GM21390 (cell line): ENCODE measurements around the gene PRM2.

Source experiments
- ATAC-seq: cut with Tn5 transposase; IDR thresholded peaks from one replicate; pipeline ENCODE4 v1.9.1; 2021; ENCODE audit not compliant: unreplicated experiment

The PRM2 gene, protein sequence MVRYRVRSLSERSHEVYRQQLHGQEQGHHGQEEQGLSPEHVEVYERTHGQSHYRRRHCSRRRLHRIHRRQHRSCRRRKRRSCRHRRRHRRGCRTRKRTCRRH

DNA sequence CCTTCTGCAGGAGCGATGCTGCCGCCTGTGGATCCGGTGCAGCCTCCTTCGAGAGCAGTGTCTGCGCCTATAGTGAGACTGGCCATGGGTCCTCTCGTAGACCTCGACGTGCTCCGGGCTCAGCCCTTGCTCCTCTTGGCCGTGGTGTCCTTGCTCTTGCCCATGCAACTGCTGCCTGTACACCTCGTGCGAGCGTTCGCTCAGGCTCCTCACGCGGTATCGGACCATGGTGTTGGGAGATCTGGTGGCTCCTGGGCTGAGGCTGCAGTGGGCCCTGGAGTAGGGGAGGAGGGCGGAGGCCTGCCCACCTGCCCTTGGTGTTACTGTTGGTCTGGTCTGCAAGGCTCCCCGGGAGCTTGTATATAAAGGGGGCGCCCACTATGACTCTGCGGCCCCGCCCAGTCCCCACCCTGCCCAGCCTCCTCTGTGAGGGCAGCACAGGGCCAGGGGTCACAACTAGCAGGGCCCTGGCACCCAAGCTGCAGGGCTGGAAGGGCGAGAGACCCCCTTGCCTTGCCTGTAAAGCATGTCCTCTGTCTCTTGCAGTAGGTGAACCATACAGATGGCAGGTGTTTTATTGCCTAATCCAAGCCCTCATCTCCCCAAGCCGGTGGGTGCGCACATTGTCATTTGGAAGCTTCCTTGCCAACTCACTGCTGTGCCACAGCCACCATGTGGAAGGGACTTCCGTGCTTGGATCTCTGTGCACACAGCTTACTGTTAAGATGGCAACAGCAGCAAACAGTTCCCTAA, at the start of gene PRM2:
PRM2 (minus strand) TSS at position 338 of the 753 bp plus-strand sequence; CDS start at position 228, 110 bp downstream.
- no peak for ATAC-seq

GRCh38 chr16:11325404-11326083, 49.3 kb upstream of the PRM2 start:
- ATAC-seq, result no peak

DNA sequence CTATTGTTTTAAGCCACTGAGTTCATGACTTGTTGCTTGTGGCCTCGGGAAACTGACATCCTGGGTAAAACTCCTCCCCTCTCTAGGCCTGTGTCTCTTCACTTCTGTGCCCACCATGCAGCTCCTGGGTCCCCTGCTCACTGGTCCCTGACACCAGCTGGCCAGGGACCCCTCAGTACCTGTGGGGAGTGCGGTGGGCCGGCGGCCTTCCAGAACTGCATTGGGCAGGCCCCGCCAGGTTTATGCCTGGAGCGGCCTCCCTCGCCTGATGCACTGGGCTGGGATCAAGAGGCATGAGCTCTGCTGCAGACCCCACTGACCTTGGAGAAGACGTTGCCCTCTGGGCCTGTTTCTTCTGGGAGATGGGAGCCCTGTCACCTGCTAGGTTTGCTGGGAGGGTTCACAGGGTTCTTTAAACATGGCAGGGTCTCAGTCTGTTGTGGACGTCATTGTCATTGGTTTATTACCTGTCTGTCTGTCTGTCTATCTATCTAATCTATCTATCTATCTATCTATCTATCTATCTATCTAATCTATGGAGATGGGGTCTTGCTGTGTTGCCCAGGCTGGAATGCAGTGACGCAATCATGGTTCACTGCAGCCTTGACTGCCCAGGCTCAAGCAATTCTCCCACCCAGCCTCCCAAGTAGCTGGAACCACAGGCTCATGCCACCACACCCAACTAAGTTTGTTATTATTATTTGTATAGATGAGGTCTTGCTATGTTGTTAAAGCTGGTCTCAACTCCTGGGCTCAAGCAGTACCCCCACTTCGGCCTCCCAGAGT, 47.5 kb upstream of the PRM2 start:
- ATAC-seq, result no peak

- no peak for ATAC-seq
These were observed 46.5 kb upstream of the PRM2 start for GRCh38 chr16:11322823-11323222.

DNA sequence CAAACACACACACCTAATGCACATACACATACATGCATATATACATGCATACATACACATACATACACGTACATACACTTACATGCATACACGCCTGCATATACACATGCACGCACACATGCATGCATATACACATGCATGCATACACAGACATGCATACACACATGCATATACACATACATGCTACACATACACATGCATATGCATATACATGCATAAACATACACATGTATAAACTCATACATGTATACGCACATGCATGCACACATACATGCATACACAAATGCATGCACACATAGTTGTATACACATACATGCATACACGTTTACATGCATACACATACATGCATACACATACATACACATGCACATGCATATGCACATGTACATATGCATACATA, 45.4 kb upstream of the PRM2 start:
- ATAC-seq, result no peak

GRCh38 chr16:11320170-11320569, 43.9 kb upstream of the PRM2 start:
- no peak for ATAC-seq

GRCh38 chr16:11319529-11320146, 43.4 kb upstream of the PRM2 start:
- ATAC-seq, result no peak

- no peak for ATAC-seq
These were observed 42.5 kb upstream of the PRM2 start for GRCh38 chr16:11318817-11319216.

DNA sequence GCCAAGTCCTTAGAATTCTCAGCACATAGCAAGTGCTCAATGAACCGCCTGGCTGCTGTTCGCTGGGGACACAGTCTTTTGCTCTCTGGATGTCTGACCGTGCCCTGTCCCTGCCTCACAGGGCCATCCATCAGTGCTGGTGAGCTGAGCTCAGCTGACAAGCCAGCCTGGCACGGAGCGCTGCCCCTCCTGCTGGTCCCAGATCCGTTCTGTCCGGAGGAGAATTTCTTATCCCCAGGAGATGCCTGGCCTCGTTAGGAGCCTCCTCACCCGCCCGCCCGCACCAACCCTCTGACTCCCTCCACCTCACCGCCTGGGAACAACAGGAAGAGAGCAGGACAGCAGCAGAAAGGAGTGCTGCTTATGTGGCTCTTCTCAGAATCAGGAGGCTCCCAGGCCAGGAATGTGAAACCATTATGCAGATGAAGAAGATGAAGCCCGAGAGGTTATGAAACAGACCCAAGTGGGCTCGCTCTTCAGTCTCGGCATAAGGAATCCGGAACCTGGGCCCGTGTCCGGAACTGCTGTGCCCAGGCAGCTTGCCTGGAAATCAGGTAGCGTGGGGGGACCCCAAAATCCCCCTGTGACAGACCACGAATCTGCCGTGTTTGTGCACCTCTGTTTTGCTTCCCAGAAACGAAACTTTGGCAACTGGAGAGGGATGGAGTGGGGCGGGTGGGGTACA, 40.2 kb upstream of the PRM2 start:
- ATAC-seq, result no peak

GRCh38 chr16:11315510-11315909, 39.2 kb upstream of the PRM2 start:
- ATAC-seq, result no peak

DNA sequence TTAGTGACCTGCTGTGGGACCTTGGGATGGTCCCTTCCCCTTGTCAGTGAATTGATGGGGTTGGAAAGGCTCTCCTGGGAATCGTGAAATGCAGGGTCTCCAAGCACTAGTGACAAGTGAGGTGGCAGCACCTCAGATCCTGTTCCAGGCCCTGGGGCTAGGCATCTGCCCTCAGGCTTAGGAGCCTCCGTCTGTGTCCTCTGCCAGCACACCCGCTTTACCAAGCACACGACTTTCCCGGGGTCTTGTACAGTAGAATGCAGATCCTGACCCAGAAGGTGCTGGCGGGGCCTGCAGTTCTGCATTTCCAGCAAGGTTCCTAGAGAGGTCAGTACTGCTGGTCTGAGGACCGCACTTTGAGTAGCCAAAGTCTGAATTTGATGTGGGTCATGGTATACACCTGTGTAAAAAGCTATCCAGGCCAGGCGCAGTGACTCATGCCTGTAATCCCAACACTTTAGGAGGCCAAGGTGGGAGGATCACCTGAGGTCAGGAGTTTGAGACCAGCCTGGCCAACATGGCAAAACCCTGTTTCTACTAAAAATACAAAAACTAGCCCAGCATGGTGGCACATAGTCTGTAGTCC, 38.1 kb upstream of the PRM2 start:
- no peak for ATAC-seq

GRCh38 chr16:11313493-11314308, 37.4 kb upstream of the PRM2 start:
- no peak for ATAC-seq

DNA sequence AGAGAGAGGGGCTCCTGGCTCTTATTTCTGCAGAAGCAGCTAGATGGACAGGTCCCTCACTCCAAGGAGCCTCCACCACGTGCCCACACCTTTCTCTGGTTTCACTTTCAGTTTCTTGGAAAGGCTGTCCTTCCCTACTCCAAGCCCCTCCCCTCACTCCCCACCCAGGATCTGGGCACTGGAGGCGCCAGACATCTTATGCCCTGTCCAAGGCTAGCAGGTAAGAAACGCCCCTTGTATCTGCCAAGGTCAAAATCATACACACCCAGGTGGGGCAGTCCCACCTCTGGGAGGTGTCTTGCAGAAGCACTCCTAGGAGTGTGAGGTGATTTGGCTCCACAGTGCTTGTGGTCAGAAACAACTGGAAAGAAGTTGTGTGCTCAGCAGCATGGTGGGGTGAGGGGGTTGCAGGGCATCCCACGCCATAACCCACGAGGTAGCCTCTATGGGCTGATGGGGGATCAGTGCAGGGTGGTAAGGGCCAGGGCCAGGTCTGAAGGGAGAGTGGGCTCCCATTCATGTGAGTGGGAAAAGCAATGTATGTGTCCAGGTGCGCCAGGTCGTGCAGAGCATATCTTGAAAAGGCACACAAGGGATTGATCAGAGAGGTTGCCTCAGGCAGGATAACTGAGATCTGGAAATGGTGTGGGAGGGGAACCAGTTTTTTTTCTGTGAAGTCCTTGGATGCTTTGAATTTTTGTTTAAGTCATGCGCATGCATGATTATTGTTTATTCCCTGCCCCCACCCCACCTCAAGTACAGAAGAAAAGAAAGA, 36.6 kb upstream of the PRM2 start:
- ATAC-seq, result no peak

DNA sequence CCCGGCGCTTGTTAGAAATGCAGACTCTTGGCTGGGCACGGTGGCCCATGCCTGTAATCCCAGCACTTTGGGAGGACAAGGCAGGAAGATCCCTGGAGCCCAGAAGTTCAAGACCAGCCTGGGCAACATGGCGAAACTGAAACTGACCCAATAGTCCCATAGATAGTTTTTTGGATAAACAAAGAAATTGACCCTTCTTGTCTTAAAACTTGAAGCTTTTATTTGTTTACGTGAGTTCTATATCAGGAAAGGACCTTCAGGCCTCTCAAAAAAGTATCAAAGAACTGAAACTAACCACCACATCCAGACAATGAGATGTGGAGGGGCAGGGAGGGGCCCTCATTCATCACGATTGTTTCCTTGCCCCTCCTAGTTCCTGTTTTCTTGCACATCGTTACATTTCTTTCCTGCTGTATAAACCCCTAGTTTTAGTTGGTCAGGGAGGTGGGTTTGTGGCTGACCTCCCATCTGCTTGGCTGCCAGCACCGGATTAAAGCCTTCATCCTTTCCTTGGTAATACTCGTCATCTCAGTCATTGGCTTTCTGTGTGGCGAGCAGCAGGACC, 34.8 kb upstream of the PRM2 start:
- peak; percentile 37 for ATAC-seq

DNA sequence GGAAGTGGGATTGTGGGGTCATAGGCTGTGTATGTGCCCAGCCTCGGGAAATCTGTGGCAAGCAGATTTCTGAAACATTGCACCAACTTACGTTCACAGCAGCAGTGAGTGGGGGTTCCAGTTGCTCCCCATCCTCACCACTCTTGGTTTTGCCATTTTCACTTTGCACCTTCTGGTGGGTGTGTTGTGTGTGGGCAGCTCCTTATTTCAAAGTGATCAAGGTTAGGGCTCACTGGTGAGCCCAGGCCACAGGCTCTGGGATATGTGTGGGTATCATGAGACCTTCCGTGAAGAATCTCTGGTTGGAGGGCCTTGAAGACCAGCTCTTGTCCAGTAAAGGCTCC, 34.3 kb upstream of the PRM2 start:
- ATAC-seq, result no peak

GRCh38 chr16:11309895-11310633, 33.8 kb upstream of the PRM2 start:
- ATAC-seq, result peak; percentile 36

DNA sequence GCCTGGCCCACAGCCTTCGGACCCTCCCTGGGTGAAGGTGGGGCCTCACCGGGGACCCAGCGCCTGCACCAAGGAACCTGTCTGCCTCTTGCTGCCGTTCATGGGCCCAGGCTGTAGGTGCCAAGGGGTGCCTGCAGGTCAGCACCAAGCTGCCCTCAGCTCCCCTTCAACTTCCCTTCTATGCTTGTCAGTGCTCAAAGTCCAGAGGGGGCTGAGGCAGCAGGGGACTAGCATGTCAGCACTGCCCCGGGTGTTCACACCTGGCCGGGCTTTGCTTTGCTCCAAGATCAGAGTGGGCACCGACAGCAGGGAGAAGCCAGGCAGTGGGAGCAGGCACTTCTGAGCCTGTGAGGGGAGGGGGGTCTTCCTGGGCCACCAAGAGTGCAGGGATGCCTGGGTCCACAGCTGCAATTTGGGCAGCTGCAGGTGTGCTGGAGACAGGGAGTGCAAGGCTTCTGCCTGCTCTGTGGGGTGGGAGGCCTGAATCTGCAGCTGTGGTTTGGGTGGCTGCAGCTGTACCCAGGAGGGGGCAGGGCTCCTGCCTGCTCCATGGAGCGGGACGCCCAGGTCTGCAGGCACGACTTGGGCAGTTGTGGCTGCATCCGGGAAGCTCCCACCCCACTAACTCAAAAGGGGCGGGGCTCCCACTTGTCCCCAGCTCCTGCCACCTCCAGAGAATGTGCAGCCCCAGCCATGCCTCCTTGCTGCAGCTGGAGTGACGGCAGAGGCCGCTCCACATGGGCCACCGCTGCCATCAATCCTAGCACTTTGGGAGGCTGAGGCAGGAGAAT, 32.4 kb upstream of the PRM2 start:
- ATAC-seq, result no peak
